IPS DF 4.7 (cell line): ENCODE data around the gene RAB29.
"Not testable (repeated sequence)": the region's sequence is repeated elsewhere in the genome, so short reads cannot be mapped to it uniquely, and the experiment has no call there.

ENCODE experiments used
- DNase-seq: peaks from one replicate; pipeline ENCODE4 v3.0.0-alpha.2; 2013; ENCODE audit warnings: low spot score; ENCODE audit errors: extremely low read depth

The RAB29 gene

GRCh38 chr1:205726619-205727125 lies 48.6 kb downstream of the RAB29 start:
- no peak for DNase-seq

DNA sequence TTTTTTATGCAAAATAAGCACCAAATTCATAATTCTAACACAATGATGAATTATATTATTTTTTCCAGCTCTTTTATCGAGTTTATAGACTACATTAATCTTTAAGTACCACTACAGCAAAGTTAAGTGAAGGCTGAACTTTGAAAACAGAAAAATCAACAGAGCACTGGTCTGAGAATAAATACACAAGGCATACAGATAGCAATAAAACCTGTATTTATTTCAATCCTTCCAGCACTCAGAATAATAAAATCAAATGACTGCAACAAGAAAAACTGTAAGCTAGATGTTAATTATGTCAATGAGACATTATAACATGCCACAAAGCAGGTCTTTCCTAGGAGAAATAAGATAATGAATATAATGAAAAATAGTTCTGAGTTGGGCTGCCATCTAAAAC lies 49.8 kb downstream of the RAB29 start:
- DNase-seq, result no peak

- not testable (repeated sequence) for DNase-seq
Observed at GRCh38 chr1:205720740-205721139, 54.5 kb downstream of the RAB29 start.

DNA sequence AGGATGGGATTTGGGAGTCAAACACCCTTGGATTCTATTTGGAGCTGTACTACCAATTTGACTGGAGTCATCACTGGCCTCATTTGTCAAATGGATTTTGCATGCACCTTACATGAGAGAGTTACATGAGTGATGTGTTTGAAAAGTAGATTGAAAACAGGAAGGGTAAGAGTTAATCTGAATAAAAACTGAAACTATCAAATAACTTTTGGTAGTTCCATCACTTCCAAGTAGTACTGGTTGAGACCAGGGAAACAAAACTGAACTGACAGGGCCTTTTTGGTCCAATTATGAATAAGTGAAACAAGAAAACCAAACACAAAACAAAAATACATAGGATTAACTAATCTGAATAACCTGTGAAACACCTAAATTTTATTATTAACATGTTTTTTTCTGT lies 55.5 kb downstream of the RAB29 start:
- no peak for DNase-seq

GRCh38 chr1:205719015-205719414 lies 56.3 kb downstream of the RAB29 start:
- DNase-seq, result no peak
